Measurements from ENCODE around the gene SMG1.
A peak's percentile ranks its signal among the peaks of the same experiment; 100 is the strongest.

The SMG1 gene

DNA sequence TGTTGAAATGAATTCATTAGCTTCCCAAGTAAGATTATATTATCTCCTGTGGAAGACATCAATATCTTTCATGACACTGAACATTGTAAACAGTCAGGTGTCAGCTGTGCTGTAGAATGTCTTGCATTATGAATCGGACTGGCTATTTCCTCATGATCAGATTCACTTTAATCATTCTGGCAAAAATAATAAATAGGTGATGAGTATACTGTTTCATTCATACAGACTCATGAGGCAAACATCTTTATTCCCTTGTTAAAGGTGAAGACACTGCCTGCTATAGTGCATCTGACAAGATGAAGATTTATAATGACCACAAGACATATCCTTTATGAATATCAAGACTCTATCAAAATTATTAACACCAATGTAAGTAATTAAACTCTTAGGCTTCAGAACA lies 73.6 kb downstream of the SMG1 start:
- DNase-seq (ENCODE audit: low read depth, low spot score) = no peak

DNA sequence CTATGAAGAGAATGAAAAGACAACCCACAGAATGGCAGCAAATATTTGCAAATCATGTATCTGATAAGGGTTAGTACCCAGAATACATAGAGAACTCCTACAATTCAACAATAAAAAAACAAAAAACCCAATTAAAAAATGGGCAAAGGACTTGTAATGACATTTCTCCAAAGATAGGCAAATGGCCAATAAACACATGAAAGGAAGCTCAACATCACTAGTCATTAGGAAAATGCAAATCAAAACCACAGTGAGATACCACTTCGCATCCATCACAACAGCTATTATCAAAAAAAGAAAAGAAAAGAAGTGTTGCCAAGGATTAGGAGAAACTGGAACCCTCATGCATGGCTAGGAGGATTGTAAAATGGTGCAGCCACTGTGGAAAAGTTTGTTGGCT lies 79.8 kb downstream of the SMG1 start:
- DNase-seq (ENCODE audit: low read depth, low spot score) = no peak

- DNase-seq (ENCODE audit: low read depth, low spot score) = no peak
Observed at GRCh38 chr16:18842565-18842964, 83.6 kb downstream of the SMG1 start.

GRCh38 chr16:18841833-18842525 lies 84.2 kb downstream of the SMG1 start:
- no peak for DNase-seq (ENCODE audit: low read depth, low spot score)

DNA sequence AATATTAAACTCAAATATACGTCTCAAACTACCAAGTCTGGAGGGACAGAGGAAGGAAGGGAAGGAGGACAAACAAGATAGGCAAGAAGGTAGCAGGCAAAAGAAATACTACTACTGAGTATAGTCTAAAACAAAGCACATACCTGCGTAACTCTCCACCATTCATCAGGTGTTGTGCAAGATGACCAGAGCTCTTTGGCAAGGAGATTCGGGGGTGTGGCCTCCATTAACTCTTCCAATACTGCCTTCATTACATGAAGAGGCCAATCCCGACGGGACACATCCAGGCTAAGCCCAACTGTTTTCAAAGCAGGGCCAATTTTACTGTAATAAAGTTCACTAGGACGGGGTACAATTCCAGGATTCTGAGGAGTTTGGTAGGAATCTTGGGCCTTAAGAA lies 86.7 kb downstream of the SMG1 start:
- no peak for DNase-seq (ENCODE audit: low read depth, low spot score)

GRCh38 chr16:18836702-18837101 lies 89.5 kb downstream of the SMG1 start:
- no peak for DNase-seq (ENCODE audit: low read depth, low spot score)

DNA sequence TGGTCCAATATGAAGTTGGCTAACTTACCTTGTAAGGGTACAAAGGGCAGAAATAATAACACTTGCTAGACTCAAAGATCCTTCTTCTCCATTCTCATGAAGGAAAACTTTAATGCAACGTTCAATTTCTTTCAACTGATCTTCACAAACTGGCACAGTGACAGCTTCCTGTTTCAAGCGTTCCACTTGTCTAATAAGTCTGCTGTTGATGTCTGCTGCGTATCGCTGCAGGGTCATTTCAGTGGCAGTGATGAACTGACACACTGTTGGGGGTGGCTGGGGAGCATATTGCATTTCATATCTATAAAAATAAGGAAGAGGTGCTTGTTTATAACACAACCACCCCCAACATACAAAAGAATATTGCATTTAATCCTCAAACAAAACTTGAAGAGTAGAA lies 91.3 kb downstream of the SMG1 start:
- no peak for DNase-seq (ENCODE audit: low read depth, low spot score)

GRCh38 chr16:18833707-18834505 lies 92.3 kb downstream of the SMG1 start:
- no peak for DNase-seq (ENCODE audit: low read depth, low spot score)

GRCh38 chr16:18832613-18833012 lies 93.6 kb downstream of the SMG1 start:
- no peak for DNase-seq (ENCODE audit: low read depth, low spot score)

DNA sequence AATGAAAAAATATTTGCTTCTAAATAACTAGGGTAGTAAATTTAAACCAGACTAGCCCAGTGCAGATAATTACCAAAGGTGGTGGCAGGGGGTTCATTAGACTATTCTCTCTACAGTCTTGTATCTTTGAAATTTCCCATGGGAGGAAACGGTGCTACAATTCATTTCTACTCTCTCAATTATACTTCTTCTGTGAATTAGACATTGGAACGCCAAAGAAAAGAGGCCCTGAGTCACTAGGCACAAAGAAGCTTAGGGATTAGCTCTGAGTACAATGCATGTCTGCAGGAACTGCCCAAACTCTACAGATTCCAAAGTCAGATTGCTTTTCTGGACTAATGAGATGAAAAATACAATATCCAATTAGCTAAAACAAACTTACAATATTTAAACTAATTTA lies 94.2 kb downstream of the SMG1 start:
- no peak for DNase-seq (ENCODE audit: low read depth, low spot score)

DNA sequence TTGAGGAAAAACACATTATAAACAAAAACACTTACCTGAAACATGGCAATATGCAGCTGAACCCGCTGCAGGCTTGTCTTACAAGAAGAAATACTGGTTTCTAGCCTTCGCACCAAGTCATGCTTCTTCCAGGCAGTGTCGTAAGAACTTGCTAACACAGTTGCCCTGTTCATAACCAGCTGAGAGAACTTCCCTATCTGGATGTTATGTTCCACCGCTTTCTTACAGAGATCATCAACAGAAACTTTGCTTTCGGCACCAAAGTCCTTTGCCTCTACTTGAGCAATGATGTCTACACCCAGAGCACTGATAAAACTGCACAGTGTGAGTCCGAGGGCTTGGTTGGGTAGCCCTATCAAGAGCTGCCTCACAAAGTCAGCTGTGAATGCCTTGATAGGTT lies 97.0 kb downstream of the SMG1 start:
- DNase-seq (ENCODE audit: low read depth, low spot score) = no peak

DNA sequence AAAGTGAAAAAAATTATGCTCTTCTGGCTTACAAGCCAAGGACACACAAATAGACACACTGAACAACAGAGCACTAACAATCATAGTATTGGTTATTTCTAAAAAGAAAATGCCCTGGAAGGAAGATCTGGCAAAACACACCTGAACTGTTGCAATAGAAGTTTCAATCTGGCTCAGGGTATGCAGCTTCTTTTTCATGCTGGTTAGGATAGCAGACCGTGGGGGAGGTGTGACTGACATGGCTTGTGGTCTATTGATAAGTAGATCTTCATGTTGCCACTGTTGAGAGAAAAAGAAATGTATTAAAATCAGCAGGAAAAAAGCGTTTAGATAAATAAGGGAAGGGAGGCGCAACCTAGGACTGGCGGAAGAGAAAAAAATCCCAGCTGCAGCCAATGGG lies 98.3 kb downstream of the SMG1 start:
- no peak for DNase-seq (ENCODE audit: low read depth, low spot score)

DNA sequence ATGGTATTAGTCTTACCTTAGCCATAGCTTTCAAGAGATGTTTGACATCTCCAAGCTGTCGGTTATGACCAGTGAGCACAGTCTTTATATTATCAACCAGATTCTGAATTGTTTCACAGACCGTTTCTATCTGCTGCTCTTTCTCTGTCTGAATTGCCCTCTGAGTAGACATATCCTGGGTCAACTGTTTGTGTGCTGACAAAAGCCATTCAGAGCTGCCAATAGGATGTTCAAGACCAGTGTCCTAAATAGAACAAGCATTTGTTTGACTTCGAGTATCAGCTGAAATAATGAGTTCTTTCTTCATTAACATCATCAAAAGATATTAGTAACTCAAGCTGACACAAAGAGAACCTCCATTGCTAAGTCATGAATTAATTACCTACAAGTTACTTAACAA lies 109.9 kb downstream of the SMG1 start:
- no peak for DNase-seq (ENCODE audit: low read depth, low spot score)

DNA sequence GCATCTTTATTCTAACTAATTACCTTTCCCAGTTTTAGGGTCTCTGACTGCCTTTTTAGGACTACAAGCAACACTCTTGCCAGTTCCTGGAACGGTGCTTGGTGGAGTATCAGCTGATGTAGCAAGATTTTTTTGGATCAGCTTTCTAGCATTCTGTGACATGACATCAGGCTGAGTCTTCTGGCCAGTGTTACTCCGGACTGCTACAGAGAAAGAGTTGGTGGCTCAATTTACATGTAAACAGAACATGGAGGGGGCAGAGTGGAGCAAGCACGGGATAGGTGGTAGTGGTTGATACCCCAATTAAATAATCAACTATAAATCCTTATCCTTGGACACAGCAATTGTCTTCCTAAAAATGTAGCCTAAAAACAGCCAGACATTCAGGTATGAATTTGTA lies 114.3 kb downstream of the SMG1 start:
- no peak for DNase-seq (ENCODE audit: low read depth, low spot score)

- DNase-seq (ENCODE audit: low read depth, low spot score) = no peak
Observed at GRCh38 chr16:18809165-18809564, 117.0 kb downstream of the SMG1 start.

- no peak for DNase-seq (ENCODE audit: low read depth, low spot score)
Observed at GRCh38 chr16:18805257-18805773, 120.9 kb downstream of the SMG1 start.

DNA sequence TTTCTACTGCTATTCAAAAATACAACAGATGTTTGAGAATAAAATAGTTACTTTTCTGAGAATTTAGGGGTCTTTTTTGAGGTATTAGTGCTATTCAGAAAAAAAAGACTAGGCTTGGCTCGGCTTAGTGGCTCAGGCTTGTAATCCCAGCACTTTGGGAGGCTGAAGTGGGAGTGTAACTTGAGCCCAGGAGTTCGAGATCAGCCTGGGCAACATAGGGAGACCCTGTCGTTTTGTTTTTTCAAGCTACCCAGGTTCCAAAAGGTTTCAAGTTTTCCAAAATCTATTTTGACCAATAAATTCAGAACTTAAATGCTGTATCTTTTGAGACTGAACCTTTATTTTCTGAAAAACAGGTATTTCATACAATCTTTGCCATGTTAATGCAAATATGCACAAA lies 121.7 kb downstream of the SMG1 start:
- DNase-seq (ENCODE audit: low read depth, low spot score) = no peak

DNA sequence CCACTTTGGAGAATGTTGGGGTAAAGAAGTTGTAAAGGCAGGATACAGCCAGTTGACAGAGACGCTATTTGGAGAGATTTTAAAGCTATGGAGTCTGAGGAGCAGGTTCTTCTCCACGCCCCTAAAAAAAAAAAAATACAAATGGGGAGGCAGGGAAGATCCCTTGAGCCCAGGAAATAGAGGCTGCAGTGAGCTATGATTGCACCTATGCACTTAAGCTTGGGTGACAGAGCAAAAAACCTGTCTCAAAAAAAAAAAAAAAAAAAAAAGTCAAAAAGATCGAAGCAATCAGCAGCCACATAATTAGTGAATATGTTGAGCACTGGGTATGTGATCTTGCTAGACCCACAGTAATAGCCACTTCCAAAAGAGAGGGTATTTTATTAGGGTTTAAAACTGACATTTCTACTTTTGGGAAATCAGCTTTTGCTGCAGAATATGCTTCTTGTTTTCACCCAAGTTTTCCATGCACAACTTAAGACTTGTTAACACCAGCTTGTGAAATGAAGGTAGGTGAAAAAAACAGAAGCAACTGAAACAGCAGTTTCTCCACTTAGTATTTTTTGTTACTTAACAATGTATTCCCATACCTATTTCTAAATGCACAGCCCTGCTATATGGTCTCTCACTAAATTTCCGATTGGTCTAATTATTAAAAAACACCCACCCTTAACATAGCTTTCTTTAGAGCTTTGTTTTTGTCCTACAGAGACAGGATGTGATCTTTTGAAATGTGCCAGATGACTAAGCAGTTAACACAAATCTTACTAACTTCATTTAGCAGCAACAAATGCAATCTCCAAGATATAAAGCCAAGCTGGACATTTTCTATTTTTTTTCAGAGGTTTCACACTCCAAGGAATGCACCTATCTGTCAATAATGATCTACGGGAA lies 122.4 kb downstream of the SMG1 start:
- no peak for DNase-seq (ENCODE audit: low read depth, low spot score)

DNA sequence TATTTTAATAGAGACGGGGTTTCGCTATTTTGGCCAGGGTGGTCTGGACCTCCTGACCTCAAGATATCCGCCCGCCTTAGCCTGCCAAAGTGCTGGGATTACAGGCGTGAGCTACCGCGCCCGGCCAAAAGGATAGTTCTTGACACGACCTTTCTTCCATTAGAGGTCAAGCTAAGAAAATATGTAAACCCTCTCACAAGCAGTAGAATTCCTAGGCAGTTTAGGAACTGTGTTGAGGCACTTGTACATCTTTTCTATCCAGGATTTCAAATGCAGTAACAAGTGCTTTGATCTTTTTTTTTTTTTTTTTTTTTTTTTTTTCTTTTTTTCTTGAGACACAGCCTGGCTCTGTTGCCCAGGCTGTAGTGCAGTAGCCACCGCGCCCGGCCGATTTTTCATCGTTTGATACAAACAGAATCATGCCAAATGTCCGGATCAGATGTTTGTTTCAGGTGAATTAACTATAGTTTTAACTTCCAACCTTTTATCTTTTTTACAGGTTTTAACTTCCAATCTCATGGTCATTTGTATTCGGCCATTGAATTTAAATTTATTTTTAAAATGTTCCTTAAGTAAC lies 123.4 kb downstream of the SMG1 start:
- no peak for DNase-seq (ENCODE audit: low read depth, low spot score)

DNA sequence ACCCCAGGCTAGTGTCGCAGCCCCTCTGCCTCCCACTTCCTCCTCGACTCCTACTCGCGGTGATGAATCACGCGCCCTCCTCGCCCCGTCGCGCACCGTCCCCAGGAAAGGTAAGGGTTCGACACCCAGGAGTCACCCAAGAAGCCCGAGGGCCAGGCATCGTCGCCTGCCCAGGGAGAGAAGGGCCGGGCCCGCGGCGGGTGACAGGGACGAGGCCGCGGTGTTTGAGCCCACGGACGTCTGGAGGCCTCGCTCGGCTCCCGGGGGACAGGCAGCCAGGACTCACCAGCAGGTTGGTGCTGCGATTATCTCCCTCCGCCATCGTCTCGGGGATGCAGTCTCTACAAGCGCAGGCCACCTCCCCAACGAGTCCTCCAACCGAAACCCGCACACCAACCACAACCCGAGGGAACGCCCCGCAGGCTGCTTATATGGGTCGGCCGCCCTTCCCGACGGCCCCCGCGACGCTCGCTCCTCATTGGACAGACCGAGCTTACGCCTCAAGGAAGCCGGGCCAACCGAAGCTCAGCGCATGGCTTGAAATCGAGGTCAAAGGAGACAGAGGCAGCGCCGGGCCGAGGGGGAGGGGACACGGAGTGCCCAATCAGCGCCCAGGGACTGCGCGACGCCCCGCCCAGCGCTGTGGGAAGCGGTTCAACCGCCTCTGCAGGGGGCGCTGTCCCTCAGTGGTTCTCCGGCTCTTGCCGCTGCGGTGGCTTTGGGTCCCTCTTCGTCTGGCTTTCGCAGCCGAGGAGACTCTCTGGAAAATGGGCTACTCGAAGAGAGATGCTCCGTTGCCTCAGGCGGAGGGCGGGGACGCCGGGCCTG lies 124.8 kb downstream of the SMG1 start, which contains the start of gene ARL6IP1:
TSS of gene ARL6IP1 (minus strand) at position 405 of the 828 bp plus-strand sequence. CDS start at position 322, 83 bp downstream.
- peak; percentile 96 for DNase-seq (ENCODE audit: low read depth, low spot score)

GRCh38 chr16:18800775-18801144 lies 125.4 kb downstream of the SMG1 start:
- no peak for DNase-seq (ENCODE audit: low read depth, low spot score)
